ENCODE data around the gene SCN3B. TPM values are rescaled to one million over a fixed set of nuclear protein-coding genes. Genes with fewer than 3 reads are reported as not detected.

SCN3B gene
- total RNA-seq, 4 donors from 2014 or later, result 0.42 to 1.9 (median 0.98) TPM

DNA sequence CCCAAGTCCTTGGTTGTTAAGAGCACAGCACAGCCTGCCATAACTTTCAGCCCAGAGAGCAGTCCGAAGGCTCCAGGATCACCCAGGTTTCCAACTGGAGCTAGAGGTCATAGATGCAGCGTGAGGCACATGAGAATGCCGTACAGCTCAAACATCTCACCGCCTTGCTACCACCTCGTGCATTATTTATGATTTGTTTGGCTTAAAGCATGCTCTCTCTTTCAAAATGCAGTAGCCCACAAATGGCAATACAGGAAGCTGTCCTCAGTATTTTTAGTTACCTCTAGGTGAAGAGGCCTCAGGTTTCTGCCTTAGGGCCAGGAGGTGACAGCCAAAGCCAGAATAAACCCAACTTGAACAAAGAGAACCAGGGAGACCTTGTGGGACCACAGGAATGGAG, 14.4 kb downstream of the SCN3B start:
- Histone ChIP-seq H3K4me3 (no peak overlapping the region), H3K27ac (no peak overlapping the region), H3K9me3 (no peaks in the 10 kb centered on the region), H3K4me1 (peaks cover 4% of the 10 kb centered on the region), H3K36me3 (no peaks in the 10 kb centered on the region), H3K27me3 (peaks cover 3% of the 10 kb centered on the region)
- no peak for DNase-seq (ENCODE audit: low spot score in 2 of 2)
- TF ChIP-seq POLR2AphosphoS5 (IDR thresholded peaks at IDR 0.05) (no peak), EP300 (IDR thresholded peaks at IDR 0.05) (no peak), POLR2A (IDR thresholded peaks at IDR 0.05) (no peak)
- TF ChIP-seq, protein P1, sequence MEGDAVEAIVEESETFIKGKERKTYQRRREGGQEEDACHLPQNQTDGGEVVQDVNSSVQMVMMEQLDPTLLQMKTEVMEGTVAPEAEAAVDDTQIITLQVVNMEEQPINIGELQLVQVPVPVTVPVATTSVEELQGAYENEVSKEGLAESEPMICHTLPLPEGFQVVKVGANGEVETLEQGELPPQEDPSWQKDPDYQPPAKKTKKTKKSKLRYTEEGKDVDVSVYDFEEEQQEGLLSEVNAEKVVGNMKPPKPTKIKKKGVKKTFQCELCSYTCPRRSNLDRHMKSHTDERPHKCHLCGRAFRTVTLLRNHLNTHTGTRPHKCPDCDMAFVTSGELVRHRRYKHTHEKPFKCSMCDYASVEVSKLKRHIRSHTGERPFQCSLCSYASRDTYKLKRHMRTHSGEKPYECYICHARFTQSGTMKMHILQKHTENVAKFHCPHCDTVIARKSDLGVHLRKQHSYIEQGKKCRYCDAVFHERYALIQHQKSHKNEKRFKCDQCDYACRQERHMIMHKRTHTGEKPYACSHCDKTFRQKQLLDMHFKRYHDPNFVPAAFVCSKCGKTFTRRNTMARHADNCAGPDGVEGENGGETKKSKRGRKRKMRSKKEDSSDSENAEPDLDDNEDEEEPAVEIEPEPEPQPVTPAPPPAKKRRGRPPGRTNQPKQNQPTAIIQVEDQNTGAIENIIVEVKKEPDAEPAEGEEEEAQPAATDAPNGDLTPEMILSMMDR (IDR thresholded peaks at IDR 0.05), result no peak
- WGBS, result 68% methylated on average over 5 of the region's 5 CpGs

DNA sequence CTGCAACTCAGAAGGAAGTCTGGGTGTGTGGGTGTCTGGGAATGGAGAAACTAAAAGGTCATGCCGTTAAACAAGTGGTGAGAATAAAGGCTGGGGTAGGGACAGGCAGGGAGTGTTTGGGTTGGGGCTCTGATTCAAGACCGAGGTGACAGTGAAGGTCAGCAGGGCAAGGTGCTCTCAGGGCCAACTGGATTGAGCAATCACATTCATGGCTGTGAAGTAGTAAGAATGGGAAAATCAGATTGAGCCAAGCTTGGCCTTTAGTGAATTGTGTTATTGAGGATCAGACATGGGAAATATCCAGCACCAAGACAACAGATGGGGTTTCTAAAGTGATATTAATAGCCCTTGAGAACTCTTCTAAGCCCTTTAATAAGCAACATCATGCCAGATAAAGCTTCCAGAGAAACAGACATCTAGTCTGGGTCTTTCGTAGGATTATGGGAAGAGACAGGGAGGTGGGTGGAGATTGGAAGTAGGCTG, 24.3 kb downstream of the SCN3B start:
- no peaks in the 10 kb centered on the region for H3K36me3 ChIP-seq
- H3K27me3 ChIP-seq, result no peaks in the 10 kb centered on the region
- no peak for DNase-seq (ENCODE audit: low spot score in 2 of 2)
- no peak overlapping the region for H3K4me3 ChIP-seq
- H3K4me1 ChIP-seq, result no peaks in the 10 kb centered on the region
- no peaks in the 10 kb centered on the region for H3K9me3 ChIP-seq
- no peak overlapping the region for H3K27ac ChIP-seq
- WGBS, result 67% methylated on average over 3 of the region's 3 CpGs
- TF ChIP-seq, protein P1 (IDR thresholded peaks at IDR 0.05), result no peak
- TF ChIP-seq POLR2A (IDR thresholded peaks at IDR 0.05) (no peak), EP300 (IDR thresholded peaks at IDR 0.05) (no peak), POLR2AphosphoS5 (IDR thresholded peaks at IDR 0.05) (no peak)

DNA sequence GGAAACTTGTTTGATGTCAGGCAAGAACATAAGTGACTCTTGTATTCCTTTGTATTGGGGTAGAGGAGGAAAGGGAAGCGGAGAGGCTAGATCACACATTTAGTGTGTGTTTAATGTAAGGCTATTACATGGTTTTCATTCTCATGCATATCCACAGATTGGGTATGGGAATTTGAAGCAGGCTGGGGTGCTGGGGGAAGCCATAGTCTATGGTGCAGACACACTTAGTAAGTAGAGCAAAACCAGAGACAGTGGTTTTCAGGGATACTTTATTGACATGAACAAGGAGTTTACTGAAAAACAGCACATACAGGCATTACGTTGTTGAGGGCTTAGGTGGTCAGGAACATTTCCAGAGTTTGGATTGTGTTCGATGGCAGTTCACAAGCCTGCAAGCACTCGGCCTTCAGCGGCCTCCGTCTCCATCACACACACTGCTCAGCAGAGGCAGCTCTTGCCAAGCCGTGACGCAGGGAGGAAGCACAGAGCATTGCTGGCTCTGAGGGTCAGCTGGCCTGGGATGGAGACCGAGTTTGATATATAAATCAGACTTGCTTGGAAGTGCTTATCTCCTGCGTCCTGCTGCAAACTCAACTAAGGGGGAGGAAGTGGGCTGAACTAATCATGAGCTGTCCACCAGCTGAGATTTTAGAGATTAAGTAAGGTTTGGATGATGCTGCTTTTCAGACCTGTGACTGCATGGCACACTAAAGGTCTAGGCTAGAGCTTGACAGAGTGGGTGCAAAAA, 25.3 kb downstream of the SCN3B start:
- no peaks in the 10 kb centered on the region for H3K4me1 ChIP-seq
- H3K27ac ChIP-seq, result no peak overlapping the region
- H3K36me3 ChIP-seq, result no peaks in the 10 kb centered on the region
- H3K4me3 ChIP-seq, result no peak overlapping the region
- no peaks in the 10 kb centered on the region for H3K9me3 ChIP-seq
- DNase-seq (ENCODE audit: low spot score in 2 of 2), result no peak
- TF ChIP-seq EP300 (IDR thresholded peaks at IDR 0.05), result no peak
- no peak for TF ChIP-seq POLR2A (IDR thresholded peaks at IDR 0.05)
- TF ChIP-seq, protein P1 (IDR thresholded peaks at IDR 0.05), result no peak
- no peak for TF ChIP-seq POLR2AphosphoS5 (IDR thresholded peaks at IDR 0.05)
- no peaks in the 10 kb centered on the region for H3K27me3 ChIP-seq
- 49% methylated on average over 10 of the region's 10 CpGs for WGBS

DNA sequence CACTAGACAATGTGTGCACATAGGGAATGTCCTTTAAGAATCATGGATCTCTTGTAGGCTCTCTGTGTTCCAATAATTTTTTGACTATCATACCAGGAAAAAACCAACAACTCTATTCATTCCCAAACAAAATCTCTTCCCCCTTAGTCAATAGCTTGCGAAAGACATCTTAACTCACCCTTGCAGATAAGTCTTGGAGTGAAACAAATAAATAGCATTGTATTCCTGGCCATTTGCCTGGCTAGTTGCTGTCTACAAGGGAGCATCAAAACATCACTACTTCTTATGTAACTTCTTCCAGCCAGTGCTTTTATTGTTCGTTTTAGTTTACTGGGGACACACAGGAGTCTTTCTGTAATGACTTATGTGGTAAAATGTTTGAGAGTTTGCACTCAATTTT, 29.4 kb downstream of the SCN3B start:
- Histone ChIP-seq H3K36me3 (no peaks in the 10 kb centered on the region), H3K9me3 (no peaks in the 10 kb centered on the region), H3K4me1 (no peaks in the 10 kb centered on the region), H3K27me3 (no peaks in the 10 kb centered on the region), H3K4me3 (no peak overlapping the region), H3K27ac (no peak overlapping the region)
- TF ChIP-seq EP300 (IDR thresholded peaks at IDR 0.05), result no peak
- TF ChIP-seq, protein P1 (IDR thresholded peaks at IDR 0.05), result no peak
- TF ChIP-seq POLR2A (IDR thresholded peaks at IDR 0.05), result no peak
- TF ChIP-seq POLR2AphosphoS5 (IDR thresholded peaks at IDR 0.05), result no peak
- DNase-seq (ENCODE audit: low spot score in 2 of 2), result no peak
- WGBS, result 87% methylated on average over 2 of the region's 2 CpGs

DNA sequence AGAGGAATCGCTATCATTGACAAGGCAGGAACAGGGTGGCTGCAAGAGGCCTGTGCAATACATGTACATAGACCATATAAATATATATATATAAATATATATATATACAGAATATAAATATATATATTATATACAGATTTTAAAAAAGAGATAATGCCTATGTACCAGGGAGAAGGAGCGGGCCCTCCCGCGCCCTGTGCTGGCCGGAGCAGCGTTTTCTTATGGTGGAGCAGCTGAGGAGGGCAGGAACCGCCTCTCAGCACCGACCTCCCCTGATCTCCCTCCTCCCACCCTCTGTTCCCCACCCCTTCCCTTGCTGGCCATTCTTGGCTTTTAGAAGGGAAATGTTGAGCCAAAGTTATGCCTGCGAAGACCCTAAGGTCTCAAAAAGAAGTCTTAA, 31.8 kb downstream of the SCN3B start:
- H3K4me3 ChIP-seq, result no peak overlapping the region
- H3K27ac ChIP-seq, result no peak overlapping the region
- H3K27me3 ChIP-seq, result no peaks in the 10 kb centered on the region
- 90% methylated on average over 9 of the region's 9 CpGs for WGBS
- H3K4me1 ChIP-seq, result no peaks in the 10 kb centered on the region
- TF ChIP-seq EP300 (IDR thresholded peaks at IDR 0.05) (no peak), POLR2A (IDR thresholded peaks at IDR 0.05) (no peak), POLR2AphosphoS5 (IDR thresholded peaks at IDR 0.05) (no peak)
- TF ChIP-seq, protein P1 (IDR thresholded peaks at IDR 0.05), result no peak
- no peaks in the 10 kb centered on the region for H3K36me3 ChIP-seq
- DNase-seq (ENCODE audit: low spot score in 2 of 2), result no peak
- H3K9me3 ChIP-seq, result no peaks in the 10 kb centered on the region
